ENCODE measurements around the gene ANKRD12.

DNA sequence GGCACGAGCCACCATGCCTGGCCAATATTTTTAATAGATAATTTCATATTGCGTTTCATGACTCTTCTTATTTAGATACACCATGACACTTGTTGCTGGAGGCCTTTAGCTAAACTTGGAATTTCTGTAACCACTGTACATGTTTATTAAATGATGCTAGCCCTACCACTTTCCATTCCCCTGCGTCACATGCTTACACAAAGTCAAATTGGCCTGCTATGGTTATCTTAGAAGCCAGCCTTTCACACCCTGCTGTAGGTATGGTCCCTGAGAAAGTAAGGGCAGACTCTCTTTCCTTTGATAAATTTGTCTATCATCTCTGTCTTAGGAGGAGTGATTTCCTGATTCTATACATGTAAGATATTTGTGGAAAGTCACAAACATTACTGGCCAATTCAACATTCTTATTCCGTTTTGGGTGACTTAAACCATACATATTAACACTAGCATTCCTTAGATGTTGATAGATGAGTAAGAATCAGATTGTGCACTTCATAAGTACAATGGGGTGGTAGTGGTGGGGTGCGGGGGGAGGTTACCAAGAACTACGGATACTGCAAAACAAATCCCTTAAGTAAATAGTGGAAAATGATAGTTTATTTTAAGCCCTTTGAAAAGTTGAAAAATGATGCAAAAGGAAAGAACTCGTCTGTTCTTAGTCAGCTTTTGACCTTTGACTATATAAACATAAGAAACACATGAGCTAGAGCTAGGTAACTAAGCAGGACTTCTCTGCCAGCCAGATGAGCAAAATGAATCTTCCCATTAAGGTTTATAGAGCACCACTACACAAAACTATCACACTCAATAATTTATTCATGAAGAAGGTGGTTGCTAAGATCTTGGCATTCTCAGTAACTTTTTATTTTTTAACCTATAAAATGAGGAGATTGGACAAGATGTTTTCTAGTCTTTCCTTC lies 42.0 kb upstream of the ANKRD12 start:
- TF ChIP-seq EZH2 (IDR thresholded peaks at IDR 0.05; ENCODE audit: low read depth) (no peak), CTCF (conservative IDR thresholded peaks at IDR 0.05) (no peak)

Measured in PC-9 (cell line).